GM12872 (cell line): ENCODE results near the gene ZSWIM4.

Experiments
- TF ChIP-seq, protein P1 (sequence below): IDR thresholded peaks from 3 replicates; pipeline ENCODE4 v1.5.1; 2011; ENCODE audit warnings: low read depth, mild to moderate bottlenecking, low read length, moderate library complexity; ENCODE audit not compliant: insufficient read depth

The ZSWIM4 gene

DNA sequence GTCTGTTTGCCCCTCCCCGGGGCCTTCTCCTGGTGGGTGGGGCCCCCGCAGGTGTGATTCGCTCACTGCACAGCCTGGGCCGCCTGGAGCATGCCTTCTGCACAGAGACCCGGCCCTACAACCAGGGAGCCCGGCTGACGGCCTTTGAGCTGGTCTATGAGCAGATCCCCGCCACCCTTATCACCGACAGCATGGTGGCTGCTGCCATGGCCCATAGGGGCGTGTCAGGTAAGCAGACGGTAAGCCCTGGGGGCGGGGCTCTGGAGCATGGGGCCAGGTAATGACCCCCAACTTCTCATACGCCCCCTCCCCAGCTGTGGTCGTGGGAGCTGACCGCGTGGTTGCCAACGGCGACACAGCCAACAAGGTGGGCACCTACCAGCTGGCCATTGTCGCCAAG lies 26.7 kb upstream of the ZSWIM4 start:
- TF ChIP-seq, protein P1, sequence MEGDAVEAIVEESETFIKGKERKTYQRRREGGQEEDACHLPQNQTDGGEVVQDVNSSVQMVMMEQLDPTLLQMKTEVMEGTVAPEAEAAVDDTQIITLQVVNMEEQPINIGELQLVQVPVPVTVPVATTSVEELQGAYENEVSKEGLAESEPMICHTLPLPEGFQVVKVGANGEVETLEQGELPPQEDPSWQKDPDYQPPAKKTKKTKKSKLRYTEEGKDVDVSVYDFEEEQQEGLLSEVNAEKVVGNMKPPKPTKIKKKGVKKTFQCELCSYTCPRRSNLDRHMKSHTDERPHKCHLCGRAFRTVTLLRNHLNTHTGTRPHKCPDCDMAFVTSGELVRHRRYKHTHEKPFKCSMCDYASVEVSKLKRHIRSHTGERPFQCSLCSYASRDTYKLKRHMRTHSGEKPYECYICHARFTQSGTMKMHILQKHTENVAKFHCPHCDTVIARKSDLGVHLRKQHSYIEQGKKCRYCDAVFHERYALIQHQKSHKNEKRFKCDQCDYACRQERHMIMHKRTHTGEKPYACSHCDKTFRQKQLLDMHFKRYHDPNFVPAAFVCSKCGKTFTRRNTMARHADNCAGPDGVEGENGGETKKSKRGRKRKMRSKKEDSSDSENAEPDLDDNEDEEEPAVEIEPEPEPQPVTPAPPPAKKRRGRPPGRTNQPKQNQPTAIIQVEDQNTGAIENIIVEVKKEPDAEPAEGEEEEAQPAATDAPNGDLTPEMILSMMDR = no peak

DNA sequence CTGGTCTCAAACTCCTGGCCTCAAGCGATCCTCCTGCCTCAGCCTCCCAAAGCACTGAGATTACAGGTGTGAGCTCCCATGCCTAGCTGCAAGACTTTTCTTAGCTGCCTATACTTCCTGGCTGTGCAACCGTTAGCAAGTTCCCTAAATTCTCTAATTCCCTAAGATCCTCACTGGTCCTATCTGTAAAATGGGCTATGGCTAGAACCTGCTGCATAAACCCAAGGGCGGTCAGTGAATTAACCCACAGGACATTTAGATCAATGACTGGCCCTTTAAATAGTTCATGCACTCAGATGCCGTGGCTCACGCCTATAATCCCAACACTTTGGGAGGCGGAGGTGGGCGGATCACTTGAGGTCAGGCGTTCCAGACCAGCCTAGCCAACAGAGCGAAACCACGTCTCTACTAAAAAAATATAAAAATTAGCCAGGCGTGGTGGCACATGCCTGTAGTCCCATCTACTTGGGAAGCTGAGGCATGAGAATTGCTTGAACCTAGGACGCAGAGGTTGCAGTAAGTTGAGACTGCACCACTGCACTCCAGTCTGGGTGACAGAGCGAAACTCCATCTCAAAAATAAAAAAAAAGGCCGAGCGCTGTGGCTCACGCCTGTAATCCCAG lies 25.1 kb upstream of the ZSWIM4 start:
- TF ChIP-seq, protein P1 = no peak

DNA sequence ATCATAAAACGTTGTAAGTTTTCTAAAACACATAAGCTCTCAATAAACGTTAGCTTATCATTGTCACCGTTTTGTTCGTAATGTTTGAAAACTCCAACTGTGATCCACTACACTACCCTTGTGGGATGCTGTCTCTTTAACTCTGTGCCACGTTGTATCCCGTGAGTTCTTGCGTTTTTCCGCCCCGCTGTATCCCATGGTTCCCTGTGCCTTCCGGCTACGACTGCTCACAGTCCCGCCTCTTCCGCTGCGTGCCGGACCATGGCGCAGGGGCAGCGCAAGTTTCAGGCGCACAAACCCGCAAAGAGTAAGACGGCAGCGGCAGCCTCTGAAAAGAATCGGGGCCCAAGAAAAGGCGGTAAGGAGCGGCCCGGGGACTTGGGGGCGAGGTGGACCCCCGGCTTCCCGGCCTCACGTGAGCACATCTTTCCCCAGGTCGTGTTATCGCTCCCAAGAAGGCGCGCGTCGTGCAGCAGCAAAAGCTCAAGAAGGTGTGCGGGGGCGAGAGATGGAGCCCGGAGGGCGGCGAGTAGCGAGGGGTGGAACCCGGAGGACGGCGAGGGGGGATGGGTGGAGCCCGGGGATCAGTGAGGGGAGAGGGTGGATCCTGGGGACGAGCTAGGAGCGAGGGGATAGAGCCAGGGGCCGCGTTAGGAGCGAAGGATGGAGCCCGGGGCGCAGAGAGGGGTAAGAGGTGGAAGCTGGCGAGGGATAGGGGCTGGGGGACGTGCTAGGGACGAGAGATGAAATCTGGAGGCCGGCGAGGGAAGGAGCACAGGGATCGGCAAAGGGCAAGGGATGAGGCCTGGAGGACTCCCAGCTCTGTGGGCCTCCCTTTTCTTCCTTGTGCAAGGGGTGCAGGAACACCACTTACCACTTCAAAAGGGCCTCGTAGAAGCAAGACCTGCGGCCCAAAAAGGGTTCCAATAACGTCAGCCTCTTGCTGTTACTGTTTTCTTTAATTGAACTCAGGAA lies 20.7 kb upstream of the ZSWIM4 start, which contains the start of gene C19orf53:
TSS of gene C19orf53 (plus strand) at position 240 of the 975 bp plus-strand sequence. CDS start at position 262, 22 bp downstream.
- TF ChIP-seq, protein P1 = no peak

DNA sequence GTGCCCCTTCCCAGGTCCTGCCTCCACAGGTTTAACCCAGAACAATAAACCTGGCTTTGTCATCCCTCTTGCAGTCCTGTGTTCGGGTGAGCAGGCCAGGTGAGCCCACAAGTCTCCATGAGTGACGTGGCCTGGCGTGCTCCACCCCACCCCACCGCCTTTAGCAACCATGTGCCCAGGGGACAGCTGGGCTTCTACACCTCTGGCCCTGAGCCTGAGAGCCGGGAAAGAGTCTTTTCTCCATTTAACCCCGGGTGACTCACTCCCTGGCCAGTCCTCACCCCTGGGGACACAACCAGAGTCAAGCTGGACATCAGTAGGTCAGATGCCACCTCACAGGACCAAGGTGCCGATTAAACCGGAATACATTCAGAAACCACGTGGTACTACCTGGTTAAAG lies 16.8 kb upstream of the ZSWIM4 start:
- TF ChIP-seq, protein P1 = no peak

DNA sequence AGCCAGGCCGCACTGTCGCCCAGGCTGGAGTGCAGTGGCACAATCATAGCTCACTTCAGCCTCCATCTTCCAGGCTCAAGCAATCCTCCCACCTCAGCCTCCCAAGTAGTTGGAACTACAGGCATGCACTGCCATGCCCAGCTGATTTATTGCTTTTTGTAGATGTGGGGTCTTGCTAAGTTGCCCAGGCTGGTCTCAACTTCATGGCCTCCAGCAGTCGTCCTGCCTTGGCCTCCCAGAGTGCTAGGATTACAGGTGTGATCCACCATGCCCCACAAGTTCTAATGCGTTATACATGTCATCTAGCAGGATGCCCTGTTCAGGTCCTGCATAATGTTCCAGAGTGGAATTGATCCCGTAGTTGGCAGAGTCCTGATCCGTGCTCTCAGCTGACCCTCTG lies 16.4 kb upstream of the ZSWIM4 start:
- TF ChIP-seq, protein P1 = no peak

DNA sequence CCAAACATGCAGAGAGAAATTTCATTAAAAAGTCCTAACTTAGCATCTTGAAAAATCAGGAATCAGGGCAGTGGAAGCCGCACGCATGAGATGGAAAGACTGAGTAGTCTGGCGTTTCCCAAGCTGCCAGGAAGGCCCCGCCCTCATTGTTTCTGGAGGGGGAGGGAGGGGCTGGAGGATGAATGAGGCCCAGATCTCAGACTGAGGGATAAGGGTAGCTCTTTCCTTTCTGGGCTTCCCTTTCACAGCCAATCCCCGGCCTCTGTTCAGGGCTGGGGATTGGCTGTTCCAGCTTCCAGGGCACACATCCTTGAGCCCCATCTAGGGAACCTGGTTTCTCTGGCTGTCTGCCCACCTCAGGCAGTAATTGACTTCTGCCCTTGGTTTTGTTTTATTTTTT lies 13.7 kb upstream of the ZSWIM4 start:
- TF ChIP-seq, protein P1 = no peak

DNA sequence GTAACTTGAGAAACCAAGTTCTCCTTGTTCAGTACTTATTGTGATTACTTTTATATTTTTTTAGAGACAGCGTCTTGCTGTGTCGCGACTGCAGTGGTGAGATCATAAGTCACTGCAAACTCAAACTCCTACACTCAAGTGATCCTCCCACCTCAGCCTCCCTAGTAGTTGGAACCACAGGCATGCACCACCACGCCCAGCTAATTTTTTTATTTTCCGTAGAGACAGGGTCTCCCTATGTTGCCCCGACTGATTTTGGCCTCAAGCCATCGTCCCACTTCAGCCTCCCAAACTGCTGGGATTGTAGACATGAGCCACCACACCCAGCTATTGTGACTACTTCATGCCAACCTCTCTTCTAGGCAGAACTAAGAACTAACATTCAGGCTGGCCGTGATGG lies 12.7 kb upstream of the ZSWIM4 start:
- TF ChIP-seq, protein P1 = no peak
